HepG2 (cell line): ENCODE results near the gene TMCC1. TPM values are rescaled to one million over a fixed set of nuclear protein-coding genes. Genes with fewer than 3 reads are reported as not detected.

ENCODE experiments used
- AGO1 ChIP-seq: fragments of 200-400 bp; formaldehyde crosslinking; IDR thresholded peaks from 2 replicates; pipeline ENCODE4 v1.6.1; 2017; ENCODE audit warnings: mild to moderate bottlenecking, low read depth, low read length, moderate library complexity; ENCODE audit not compliant: poor library complexity, severe bottlenecking
- CHD4 ChIP-seq: fragments of 200-600 bp; sonication (generic); IDR thresholded peaks from 2 replicates; pipeline ENCODE4 v1.7.0; 2017; ENCODE audit warnings: mild to moderate bottlenecking, low read length, borderline replicate concordance
- HNF4G ChIP-seq, 2 experiments: sonication (generic) in 1 of 2; formaldehyde crosslinking in 1 of 2; IDR thresholded peaks; 2 replicates each; pipeline versions ENCODE4 v1.4.0 to v1.6.1; 2011 to 2020; ENCODE audit warnings: borderline replicate concordance in 2 of 2, low read depth in 2 of 2, mild to moderate bottlenecking in 2 of 2, low read length in 1 of 2, missing genetic modification reagents in 1 of 2, moderate library complexity in 1 of 2
- NR2C2 ChIP-seq: sonication (generic); formaldehyde crosslinking; IDR thresholded peaks from 2 replicates; pipeline ENCODE4 v1.4.0; 2020; ENCODE audit warnings: missing genetic modification reagents, mild to moderate bottlenecking, moderate library complexity, borderline replicate concordance
- PAXIP1 ChIP-seq: sonication (generic); formaldehyde crosslinking; conservative IDR thresholded peaks from 2 replicates; pipeline ENCODE4 v1.4.0; 2020; ENCODE audit warnings: mild to moderate bottlenecking, missing genetic modification reagents, moderate library complexity
- PCBP1 ChIP-seq: fragments of 200-400 bp; formaldehyde crosslinking; IDR thresholded peaks from 2 replicates; pipeline ENCODE4 v1.6.1; 2017; ENCODE audit warnings: mild to moderate bottlenecking, low read depth, low read length, borderline replicate concordance
- PTBP1 ChIP-seq: fragments of 200-400 bp; formaldehyde crosslinking; IDR thresholded peaks from 2 replicates; pipeline ENCODE4 v1.6.1; 2018; ENCODE audit warnings: low read length, low read depth; ENCODE audit not compliant: poor library complexity, severe bottlenecking
- RXRA ChIP-seq: sonication (generic); formaldehyde crosslinking; IDR thresholded peaks from 2 replicates; pipeline ENCODE4 v1.5.1; 2020; ENCODE audit warnings: missing genetic modification reagents
- SMC3 ChIP-seq: IDR thresholded peaks from 2 replicates; pipeline ENCODE4 v1.6.1; 2011; ENCODE audit warnings: low read length, improper control_type of control experiment
- SRSF9 ChIP-seq: fragments of 200-400 bp; formaldehyde crosslinking; IDR thresholded peaks from 2 replicates; pipeline ENCODE4 v1.6.1; 2018; ENCODE audit warnings: borderline replicate concordance, mild to moderate bottlenecking, low read depth, low read length; ENCODE audit not compliant: insufficient read depth, poor library complexity, severe bottlenecking
- SRY ChIP-seq: sonication (generic); formaldehyde crosslinking; IDR thresholded peaks from 2 replicates; pipeline ENCODE4 v1.8.0; 2022; ENCODE audit warnings: mild to moderate bottlenecking, missing genetic modification reagents
- TEAD3 ChIP-seq: optimal IDR thresholded peaks from 2 replicates; pipeline ENCODE3; 2016; ENCODE audit warnings: borderline replicate concordance
- THAP11 ChIP-seq: IDR thresholded peaks from 2 replicates; pipeline ENCODE4 v1.6.1; 2016; ENCODE audit warnings: missing biosample characterization, missing genetic modification reagents
- ZBTB38 ChIP-seq: sonication (generic); formaldehyde crosslinking; IDR thresholded peaks from 2 replicates; pipeline ENCODE4 v1.5.1; 2020; ENCODE audit warnings: mild to moderate bottlenecking, missing genetic modification reagents
- ZFY ChIP-seq: sonication (generic); formaldehyde crosslinking; IDR thresholded peaks from 2 replicates; pipeline ENCODE4 v1.4.0; 2020; ENCODE audit warnings: missing genetic modification reagents
- ZNF207 ChIP-seq: fragments of 450-650 bp; IDR thresholded peaks from 2 replicates; pipeline ENCODE4 v1.6.1; 2016; ENCODE audit warnings: antibody characterized with exemption, borderline replicate concordance
- ZNF296 ChIP-seq: sonication (generic); formaldehyde crosslinking; conservative IDR thresholded peaks from 2 replicates; pipeline ENCODE4 v1.5.0; 2020; ENCODE audit warnings: mild to moderate bottlenecking, missing genetic modification reagents
- ZNF335 ChIP-seq: sonication (generic); formaldehyde crosslinking; IDR thresholded peaks from 2 replicates; pipeline ENCODE4 v1.4.0; 2020; ENCODE audit warnings: missing genetic modification reagents
- ZNF746 ChIP-seq: sonication (generic); formaldehyde crosslinking; IDR thresholded peaks from 2 replicates; pipeline ENCODE4 v1.8.0; 2022; ENCODE audit warnings: mild to moderate bottlenecking, missing genetic modification reagents
- ZSCAN25 ChIP-seq: sonication (generic); formaldehyde crosslinking; IDR thresholded peaks from 2 replicates; pipeline ENCODE4 v1.8.0; 2022; ENCODE audit warnings: mild to moderate bottlenecking, missing genetic modification reagents
- polyA plus RNA-seq, 8 experiments: library from polyadenylated mRNA; depleted of rRNA in 3 of 8; stranded (reverse) in 7 of 8; unstranded in 1 of 8; fragments of >200 nt; fragmentation: Illumina TruSeq in 4 of 8; extraction: Trizol in 4 of 8; gene quantifications; 2 replicates each; pipeline versions ENCODE4 v1.2.1 to v1.2.3, GENCODE V29; 2011 to 2016; ENCODE audit warnings: low read depth in 4 of 8, missing spikeins in 1 of 8, mixed read lengths in 1 of 8; ENCODE audit not compliant: insufficient read depth in 1 of 8
- total RNA-seq, 5 experiments: library from RNA; depleted of rRNA; stranded (reverse); fragments of >200 nt; fragmentation: Illumina TruSeq; extraction: Trizol; gene quantifications; 2 replicates each; pipeline ENCODE4 v1.2.3, GENCODE V29; 2016; ENCODE audit warnings: low read depth in 1 of 5
- TF ChIP-seq, protein P1 (sequence below): sonication (generic); formaldehyde crosslinking; IDR thresholded peaks from 2 replicates; pipeline ENCODE4 v1.4.0; 2020; ENCODE audit warnings: missing genetic modification reagents, low read depth, mild to moderate bottlenecking, borderline replicate concordance
- TF ChIP-seq, protein P2 (sequence below): sonication (generic); formaldehyde crosslinking; IDR thresholded peaks from 2 replicates; pipeline ENCODE4 v1.5.0; 2020; ENCODE audit warnings: mild to moderate bottlenecking, missing genetic modification reagents, moderate library complexity

The TMCC1 gene
- total and polyA plus RNA-seq, 2 of the 13 experiments (the other 11 are each of a cell fraction or from before 2014, with no cell fraction given): 12.1 to 264 TPM

GRCh38 chr3:129611812-129612533, 281.5 kb downstream of the TMCC1 start (continued):
- TF ChIP-seq PCBP1 (no peak), ZNF207 (no peak), PAXIP1 (CRISPR knock-in tag) (peak; percentile 37), THAP11 (CRISPR knock-in tag) (0 out of 2 replicates have a peak, but pooled peaks have one; percentile 12), RXRA (CRISPR knock-in tag) (peak; percentile 75), SRSF9 (no peak), AGO1 (peak; percentile 64), ZNF296 (CRISPR knock-in tag) (0 out of 2 replicates have a peak, but pooled peaks have one; percentile 48), CHD4 (0 out of 2 replicates have a peak, but pooled peaks have one; percentile 94), PTBP1 (no peak), ZNF335 (CRISPR knock-in tag) (no peak), ZNF746 (no peak), SMC3 (no peak), NR2C2 (CRISPR knock-in tag) (peak; percentile 11; the same call in 1 of the 2 replicates), ZBTB38 (CRISPR knock-in tag) (0 out of 2 replicates have a peak, but pooled peaks have one; percentile 18), ZFY (CRISPR knock-in tag) (0 out of 2 replicates have a peak, but pooled peaks have one; percentile 7), TEAD3 (CRISPR knock-in tag) (peak; percentile 84), HNF4G (IDR thresholded peaks at IDR 0.05; ENCODE audit: borderline replicate concordance, low read depth, low read length) (peak; percentile 7; the same call in 1 of the 2 replicates), HNF4G (CRISPR knock-in tag; IDR thresholded peaks at IDR 0.05; ENCODE audit: borderline replicate concordance, low read depth) (no peak), SRY (no peak), ZSCAN25 (CRISPR knock-in tag) (no peak)
- TF ChIP-seq, protein P1, sequence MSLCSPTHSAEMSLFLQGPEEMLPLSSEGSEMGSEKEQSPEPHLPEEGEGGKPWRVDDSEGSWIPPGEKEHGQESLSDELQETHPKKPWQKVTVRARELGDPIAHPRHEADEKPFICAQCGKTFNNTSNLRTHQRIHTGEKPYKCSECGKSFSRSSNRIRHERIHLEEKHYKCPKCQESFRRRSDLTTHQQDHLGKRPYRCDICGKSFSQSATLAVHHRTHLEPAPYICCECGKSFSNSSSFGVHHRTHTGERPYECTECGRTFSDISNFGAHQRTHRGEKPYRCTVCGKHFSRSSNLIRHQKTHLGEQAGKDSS (CRISPR knock-in tag): no peak; the same call in 1 of the 2 replicates
- TF ChIP-seq, protein P2, sequence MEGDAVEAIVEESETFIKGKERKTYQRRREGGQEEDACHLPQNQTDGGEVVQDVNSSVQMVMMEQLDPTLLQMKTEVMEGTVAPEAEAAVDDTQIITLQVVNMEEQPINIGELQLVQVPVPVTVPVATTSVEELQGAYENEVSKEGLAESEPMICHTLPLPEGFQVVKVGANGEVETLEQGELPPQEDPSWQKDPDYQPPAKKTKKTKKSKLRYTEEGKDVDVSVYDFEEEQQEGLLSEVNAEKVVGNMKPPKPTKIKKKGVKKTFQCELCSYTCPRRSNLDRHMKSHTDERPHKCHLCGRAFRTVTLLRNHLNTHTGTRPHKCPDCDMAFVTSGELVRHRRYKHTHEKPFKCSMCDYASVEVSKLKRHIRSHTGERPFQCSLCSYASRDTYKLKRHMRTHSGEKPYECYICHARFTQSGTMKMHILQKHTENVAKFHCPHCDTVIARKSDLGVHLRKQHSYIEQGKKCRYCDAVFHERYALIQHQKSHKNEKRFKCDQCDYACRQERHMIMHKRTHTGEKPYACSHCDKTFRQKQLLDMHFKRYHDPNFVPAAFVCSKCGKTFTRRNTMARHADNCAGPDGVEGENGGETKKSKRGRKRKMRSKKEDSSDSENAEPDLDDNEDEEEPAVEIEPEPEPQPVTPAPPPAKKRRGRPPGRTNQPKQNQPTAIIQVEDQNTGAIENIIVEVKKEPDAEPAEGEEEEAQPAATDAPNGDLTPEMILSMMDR (CRISPR knock-in tag): peak; percentile 74
